Measurements from ENCODE around the gene C9orf43.
A peak's percentile ranks its signal among the peaks of the same experiment; 100 is the strongest.
"Not testable (repeated sequence)": the region's sequence is repeated elsewhere in the genome, so short reads cannot be mapped to it uniquely, and the experiment has no call there.

C9orf43 gene

DNA sequence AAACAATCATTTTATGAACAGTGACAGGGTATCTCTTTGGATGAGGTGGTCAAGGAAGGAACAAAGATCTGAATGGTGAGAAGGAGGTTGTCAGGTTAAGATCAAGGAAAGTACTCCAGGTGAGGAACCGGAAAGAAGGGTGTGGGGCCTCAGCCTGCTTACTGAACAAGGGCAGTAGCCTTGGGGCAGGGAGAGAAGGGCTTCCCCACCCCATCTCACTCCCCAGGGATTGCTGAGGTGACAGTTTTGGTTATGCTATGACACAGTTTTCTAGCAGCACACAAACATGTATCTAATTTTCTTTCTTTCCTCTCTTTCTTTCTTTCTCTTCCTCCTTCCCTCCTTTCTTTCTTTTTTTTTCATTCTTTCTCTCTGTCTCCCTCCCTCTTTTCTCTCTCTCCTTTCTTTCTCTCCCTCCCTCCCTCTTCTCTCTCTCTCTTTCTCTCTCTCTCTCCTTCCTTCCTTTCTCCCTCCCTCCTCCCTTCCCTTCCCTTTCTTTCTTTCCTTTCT is 29.6 kb upstream of the C9orf43 start:
- DNase-seq: no peak

DNA sequence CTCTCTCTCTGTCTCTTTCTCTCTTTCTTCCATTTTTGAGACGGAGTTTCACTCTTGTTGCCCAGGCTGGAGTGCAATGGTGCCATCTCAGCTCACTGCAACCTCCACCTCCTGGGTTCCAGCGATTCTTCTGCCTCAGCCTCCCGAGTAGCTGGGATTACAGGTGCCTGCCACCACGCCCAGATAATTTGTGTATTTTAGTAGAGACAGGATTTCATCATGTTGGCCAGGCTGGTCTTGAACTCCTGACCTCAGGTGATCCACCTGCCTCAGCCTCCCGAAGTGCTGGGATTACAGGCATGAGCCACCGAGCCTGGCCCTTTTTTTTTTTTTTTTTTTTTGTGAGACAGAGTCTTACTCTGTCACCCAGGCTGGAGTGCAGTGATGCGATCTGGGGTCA is 29.1 kb upstream of the C9orf43 start:
- DNase-seq: not testable (repeated sequence)

DNA sequence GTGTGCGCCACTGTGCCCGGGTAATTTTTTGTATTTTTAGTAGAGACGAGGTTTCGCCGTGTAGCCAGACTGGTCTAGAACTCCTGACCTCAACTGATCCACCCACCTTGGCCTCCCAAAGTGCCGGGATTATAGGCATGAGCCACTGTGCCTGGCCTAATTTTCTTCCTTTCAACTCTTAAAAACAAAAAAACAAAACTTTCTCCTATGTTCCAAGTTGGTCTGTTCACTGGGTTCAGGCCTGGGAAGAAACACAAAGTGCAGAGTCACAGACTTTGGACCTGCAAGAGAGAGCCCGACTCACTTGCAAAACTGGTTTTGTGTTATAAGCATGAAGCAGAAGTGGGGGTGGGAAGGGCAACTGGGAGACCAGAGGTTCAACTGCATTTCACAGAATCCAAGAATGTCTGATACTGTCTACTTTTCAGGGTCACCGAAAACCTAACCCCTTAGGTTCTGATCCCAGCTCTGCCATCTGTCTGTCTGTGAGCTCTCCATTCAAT is 28.6 kb upstream of the C9orf43 start:
- no peak for DNase-seq

DNA sequence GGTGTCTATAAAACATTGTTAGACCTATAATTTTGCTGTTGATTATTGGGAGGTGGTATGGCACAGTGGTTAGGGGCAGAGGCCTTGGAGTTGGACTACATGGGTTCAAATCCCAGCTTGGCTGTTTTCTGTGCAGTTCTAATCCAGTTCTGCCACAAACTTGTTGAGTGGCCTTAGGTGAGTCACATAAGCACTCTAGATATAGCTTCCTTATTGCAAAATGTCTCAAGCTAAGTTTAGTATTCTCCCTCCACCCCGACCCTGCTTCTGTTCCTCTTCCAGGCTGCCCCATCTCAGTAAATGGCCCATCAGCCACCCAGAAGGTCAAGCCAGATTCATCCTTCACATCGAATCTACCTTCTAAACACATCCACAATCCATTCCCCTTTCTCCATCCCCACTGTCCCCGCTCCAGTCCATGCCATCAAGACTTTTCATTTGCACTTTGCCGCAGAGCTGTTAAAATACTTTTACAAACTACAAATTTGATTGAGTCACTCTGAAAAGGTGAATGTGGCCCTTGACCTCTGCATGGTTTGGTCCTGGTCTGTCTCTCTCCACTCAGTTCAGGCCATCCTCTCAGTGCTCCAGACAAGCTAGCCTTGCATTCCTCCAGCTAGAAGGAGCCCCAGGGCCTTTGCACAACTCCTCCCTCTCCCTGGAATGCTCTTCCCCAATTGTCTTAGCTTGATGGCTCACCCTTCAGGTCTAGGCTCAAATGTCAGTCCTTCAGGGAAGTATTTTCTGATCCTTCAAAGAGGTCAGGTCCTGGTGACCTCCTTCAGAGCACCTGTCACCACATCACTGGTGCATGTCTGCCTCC is 23.8 kb upstream of the C9orf43 start:
- no peak for DNase-seq

DNA sequence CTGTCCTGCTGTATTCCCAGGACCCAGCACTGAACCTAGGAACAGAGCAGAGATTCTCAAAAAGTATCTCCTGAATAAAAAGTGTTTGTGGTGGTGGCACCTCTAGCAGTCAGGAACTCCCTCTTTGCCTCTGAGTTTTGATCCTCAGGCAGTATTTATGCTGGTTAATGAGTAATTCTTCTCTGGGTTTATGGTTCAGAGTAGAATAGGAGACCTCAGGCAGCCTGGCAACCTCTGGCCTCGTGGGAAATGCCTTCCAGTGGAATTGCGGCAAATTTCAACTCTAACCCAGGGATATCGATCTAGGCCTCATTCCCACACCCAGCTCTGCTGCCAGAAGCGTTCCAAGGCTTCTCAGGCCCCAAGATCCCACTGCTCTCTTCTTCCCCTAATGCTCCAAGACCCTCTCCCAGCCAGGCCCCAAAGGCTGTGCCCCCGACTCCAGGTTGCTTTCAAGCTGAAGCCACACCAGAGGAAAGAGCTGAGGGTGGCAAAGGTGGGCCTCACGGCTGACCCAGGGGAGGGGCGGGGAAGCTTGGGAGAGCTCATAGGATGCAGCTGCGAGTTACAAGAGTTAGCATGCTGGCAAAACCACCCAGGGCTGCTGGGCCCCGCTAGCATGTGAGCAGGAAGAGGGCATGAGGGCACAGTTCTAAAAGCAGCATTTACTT is 22.9 kb upstream of the C9orf43 start:
- no peak for DNase-seq

DNA sequence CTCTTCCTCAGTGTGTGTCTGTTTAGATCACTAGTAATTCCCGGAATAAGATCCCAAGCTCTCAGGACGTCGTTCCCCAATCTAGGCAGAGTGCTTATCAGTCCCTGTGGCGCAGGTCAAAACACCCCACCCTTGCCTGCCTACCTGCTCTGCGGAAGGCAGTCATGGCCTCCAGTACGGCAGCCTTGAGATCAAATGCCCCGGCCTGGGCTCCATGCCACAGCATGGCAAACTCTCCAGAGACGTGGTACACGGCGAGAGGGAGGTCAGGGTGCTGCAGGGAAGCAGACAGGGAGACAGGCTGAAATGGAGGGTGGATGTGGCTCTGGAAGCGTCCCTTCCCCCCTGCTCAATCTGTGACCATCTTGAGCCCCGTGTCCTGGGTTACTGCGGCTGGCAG is 21.7 kb upstream of the C9orf43 start:
- no peak for DNase-seq

DNA sequence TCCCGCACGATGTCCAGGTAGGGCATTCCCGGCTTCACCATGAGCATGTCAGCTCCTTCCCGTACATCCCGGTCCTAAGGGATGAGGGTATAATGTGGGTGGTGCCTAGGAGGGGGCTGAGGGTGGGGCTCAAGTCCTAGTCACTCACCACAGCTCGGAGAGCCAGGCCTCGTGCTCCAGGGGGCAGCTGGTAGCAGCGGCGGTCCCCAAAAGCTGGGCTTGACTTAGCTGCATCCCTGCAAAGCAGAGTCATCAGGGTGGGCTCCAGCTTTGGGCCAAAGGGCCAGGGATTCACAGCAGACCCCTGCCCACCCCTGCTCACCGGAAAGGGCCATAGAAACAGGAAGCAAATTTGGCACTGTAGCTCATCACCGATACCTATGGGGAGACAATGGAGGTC is 21.1 kb upstream of the C9orf43 start:
- DNase-seq: no peak

DNA sequence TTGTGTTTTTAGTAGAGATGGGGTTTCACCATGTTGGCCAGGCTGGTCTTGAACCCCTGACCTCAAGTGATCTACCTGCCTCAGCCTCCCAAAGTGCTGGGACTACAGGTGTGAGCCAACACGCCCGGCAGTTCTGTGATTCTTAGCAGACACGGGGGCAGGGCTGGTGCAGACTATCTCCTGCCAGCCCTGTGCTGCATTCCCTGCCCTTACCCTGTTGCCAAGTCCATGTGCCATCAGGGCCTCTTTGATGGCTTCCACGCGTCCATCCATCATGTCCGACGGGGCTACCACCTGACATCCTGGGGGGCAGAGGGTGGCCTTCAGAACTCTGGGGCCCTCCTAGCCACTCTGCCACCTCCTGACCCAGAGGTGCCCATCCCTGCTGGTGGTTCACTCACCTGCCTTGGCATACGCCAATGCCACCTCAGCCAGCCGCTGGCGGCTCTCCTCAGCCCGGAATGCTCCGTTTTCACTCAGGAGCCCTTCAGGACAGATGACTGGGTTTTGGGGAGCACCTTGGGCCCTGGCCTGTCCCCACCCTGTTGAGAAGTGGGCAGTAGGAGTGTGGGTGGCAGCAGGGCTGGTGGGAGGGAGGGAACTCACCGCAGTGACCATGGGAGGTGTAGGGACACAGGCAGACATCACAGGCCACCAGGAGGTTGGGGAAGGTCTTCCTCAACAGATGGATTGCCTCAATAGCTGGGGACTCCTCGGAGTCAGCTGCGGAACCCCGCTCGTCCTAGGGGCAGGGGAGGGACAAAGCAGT is 20.2 kb upstream of the C9orf43 start:
- no peak for DNase-seq

DNA sequence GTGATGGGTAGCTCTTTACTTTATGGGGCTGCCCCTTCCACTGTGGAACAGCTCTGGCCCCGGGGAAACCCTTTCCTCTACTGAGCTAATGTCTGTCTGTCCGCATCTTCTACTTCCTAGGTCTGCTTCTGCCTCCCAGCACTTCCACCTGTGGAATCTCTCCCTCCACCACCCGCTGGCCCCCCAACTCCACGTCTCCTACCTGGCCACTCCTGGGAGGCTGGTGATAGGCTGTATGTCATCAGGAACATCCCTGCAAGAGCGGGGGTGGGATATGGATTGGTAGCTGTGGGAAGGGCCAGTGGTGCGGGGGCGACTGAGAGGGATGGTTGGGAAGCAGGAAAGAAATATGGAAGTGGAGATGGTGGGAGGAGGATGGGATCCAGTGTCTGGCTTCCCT is 18.6 kb upstream of the C9orf43 start:
- no peak for DNase-seq

DNA sequence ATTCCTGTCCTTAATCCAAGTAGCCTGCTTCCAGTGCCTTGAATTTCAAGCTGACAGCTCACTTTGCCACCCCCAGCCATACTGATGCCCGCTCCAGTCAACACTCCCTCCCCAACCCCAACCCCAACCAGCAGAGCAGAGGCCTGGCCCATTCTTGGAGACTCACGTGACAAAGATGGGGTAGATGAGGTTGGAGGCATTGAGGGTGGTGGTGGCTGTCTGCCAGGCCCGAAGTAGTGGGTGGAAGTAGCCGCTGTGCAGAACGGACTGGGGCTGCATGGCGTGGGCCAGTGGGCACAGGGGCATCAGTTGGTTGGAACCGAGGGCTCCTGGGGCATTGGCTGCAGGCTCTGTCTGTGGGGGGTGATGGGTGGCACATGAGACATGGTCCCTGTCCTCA is 17.3 kb upstream of the C9orf43 start:
- peak in 36 of 56 donors; percentile 4 to 66 (median 28) for DNase-seq

DNA sequence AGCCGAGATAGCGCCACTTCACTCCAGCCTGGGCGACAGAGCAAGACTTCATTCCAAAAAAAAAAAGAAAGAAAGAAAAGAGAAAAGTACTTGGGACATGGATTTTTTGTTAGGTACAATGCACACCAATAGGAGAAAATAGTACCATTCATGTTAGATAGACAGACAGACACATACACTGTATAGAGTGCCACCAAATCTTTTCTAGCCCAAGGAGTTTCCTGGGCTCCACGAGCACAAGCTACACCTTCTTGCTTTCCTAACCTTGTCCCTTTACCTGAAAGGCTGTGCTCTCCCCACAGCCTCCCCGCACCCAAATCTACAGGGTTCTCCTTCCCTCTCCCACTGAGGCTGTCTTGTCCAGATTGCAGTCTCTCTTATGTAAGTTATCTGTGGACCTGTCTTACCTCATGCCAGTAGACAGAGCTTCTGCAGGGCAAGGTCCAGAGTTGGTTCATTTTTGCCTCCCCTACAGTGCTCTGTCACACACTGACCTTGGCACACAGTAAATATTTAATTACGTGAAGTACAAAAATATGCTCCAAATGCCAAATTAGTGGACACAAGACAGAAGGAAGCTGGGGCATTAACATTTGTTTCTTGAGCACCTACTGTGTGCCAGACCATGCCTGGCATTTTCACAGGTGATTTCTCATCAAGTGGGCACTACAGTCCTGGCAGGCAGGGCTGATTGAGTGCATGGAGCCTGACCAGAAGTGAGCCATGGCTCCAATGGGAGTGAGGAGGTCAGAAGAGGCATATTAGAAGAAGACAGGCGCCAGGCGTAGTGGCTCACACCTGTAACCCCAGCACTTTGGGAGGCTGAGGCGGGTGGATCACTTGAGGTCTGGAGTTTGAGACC is 15.3 kb upstream of the C9orf43 start:
- no peak for DNase-seq

DNA sequence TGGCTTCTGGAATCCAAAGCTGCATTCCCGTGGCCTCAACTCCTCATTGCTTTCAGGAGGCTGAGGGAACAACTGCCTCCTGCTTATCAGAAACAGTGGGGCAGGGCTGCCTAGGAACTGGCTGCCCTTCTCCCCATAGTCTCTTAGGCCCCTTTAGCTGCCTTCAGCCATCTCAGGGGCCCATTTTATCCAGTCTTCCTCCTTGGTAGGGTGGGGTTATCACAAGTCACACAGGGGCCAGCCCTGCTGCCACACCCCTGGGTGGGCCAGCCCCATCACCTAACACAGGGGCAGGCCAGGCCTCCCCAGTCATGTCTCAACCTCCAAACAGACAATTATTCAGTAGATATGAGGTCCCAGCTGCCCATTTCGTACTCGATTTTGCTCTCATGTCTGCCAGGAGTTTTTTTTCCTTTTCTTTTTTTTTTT is 13.3 kb upstream of the C9orf43 start:
- no peak for DNase-seq

DNA sequence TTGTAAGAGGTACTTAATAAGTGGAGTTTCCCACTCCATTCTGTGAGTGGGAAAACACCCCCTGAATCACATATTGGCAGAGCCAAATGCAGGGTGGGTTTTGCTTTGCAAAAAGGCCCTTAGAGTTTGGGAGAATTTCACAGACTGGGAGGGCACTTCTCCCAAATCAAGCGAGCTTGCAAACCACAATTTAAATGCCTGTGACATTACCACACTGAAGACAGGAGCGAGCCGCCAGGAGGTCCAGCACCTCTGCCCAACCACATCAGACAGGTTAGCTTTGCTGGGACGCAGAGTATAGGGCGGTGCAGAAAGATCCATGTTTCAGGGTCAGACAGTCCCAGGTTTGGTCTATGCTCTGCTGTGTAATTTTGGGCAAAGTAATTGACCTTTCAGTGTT is 11.8 kb upstream of the C9orf43 start:
- no peak for DNase-seq

DNA sequence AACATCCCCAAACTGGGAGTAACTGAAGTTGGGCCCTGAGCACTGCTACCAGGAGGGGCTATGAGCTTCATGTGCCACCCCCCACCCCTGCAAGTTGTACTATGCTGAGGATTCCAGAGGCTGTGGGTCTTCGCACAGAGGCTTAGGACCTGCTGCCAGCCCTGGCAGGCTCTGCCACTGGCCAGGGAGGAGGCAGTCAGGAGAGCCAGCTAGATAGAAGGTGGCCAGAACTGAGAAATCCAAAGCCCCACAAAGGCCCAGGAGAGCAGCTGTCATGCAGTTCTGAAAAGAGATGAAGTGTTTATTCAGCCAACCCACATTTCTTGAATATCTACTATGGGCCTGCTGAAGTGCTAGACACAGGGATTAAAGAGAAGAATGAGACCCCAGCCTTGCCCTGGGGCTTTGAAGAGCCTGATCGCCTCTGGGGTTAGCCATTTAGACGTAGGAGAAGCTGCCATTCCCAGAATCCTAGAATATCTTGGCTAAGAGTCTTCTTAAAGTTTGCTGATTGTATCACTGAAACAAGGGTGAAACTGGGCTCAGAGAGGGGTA is 10.8 kb upstream of the C9orf43 start:
- no peak for DNase-seq

DNA sequence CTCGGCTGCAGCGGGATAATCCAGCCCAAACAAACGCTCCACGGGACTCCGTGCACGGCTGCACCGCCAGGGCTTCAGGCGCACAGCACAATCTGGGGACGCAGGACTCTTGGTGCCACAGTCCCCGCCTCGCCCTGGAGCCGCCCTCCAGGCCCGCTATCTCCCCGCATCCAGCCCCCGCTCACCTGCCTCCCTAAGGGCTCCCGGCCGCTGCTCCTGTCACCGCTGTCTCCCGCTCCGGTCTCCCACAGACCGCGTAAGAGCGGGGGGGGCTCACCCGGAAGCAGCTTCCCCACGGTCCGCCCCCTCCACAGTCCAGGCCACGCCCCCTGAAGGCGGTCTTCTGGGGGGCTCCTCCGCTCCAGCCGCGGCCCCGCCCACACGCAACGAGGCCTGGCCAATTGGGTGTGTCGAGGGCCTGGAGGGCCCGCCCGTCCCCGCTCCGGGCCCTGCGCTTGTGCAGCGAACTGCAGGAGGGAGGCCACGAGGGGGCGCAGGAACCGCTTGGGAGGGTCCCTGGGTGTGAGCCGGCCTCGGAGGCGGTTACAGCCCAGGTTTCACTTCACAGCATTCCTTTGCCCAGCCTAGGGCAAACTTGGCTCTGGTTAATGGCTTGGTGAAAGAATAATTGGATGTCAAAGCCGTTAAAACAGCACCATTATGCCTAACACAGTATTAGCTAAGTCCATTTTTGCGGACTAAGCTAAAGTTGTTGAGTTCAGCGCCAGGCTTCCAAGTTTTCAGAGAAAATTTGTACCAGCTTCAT is 9.3 kb upstream of the C9orf43 start, which contains the start of gene ALAD:
ALAD (minus strand) TSS at position 258 of the 766 bp plus-strand sequence. CDS start 7,725 bp downstream, outside the sequence.
- DNase-seq: peak; percentile 49 to 99 (median 98)

DNA sequence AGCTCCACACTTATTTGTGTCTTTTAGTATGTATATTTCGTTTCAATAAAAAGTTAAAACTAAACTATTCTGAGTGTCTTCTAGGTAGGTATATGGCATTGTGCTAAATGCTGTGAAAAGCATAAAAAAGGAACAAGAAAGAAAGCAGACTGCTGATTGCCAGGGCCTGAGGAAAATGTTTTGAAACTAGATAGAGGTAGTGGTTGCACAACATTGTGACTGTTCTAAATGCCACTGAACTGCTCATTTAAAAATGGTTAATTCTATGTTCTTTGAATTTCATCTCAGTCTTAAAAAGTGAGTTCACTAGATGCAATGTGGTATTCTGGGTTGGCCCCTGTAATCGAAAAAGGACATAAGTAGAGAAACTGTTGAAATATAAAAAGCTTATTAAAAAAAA is 6.9 kb upstream of the C9orf43 start:
- no peak for DNase-seq

DNA sequence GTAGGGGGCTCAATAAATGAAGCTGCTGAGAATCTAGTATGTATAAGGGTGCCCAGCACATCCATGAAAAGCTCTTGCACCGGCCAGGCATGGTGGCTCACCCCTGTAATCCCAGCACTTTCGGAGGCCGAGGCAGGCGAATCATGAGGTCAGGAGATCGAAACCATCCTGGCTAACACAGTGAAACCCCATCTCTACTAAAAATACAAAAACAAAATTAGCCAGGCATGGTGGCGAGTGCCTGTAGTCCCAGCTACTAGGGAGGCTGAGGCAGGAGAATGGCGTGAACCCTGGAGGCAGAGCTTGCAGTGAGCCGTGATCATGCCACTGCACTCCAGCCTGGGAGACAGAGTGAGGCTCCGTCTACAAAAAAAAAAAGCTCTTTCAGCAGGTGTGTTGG is 4.2 kb upstream of the C9orf43 start:
- not testable (repeated sequence) for DNase-seq

DNA sequence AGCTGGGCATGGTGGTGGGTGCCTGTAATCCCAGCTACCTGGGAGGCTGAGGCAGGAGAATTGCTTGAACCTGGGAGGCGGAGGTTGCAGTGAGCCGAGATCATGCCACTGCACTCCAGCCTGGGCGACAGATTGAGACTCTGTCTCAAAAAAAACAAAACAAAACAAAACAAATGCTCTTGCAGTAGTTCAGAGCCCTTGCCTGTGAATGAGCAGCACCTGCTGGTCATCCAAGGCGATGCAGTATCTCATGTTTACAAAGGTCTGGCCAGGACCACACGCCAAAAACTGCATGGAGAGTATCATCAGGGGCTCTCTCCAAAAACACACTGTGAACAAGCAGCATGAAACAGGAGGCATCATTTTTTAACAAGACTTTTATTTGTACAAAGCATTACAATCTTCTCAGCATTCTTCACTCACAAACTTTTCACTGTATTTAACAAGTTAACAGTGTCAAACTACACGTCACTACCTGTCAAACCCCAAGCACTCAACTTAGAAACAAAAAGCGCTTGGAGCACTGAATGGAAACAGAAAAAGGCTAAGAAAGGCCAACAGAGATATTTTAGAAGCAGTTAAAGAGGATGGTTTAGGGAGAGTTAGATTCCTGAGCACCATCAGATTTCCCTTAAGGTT is 3.6 kb upstream of the C9orf43 start:
- DNase-seq: peak in 35 of 56 donors; percentile 3 to 75 (median 18)

DNA sequence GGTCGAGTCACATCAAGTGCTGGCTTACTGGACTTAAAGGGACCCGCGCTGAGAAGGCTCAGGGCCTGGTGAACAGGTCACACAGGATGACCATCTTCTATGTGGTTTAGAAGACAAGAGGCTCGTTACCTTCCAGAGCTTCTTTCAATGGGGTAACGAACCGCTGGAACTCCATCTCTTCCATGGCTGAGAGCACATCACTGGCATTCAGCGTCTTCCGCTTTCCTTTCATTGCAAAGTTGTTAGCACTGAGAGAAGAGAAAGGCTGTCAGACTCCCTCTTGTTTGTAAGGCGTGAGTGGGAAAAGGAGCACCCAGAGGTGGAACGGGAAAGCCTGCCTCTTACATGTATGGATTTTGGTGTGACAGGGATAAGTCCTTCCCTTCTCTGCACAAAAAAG is 1.1 kb upstream of the C9orf43 start:
- DNase-seq: no peak
